ENCODE data around the gene TTN.

- no peak for TF ChIP-seq LEF1 (IDR thresholded peaks at IDR 0.05; ENCODE audit: borderline replicate concordance)
- TF ChIP-seq NFRKB (IDR thresholded peaks at IDR 0.05): no peak
- no peak for TF ChIP-seq SP1 (IDR thresholded peaks at IDR 0.05)
- no peak for TF ChIP-seq BHLHE40 (IDR thresholded peaks at IDR 0.05; ENCODE audit: borderline replicate concordance)
- TF ChIP-seq FOXM1 (IDR thresholded peaks at IDR 0.05; ENCODE audit: borderline replicate concordance): no peak
Measured at GRCh38 chr2:178723786-178724346, 83.4 kb downstream of the TTN start.
